Right lobe of liver (tissue), 4 donors: Measurements from ENCODE around the gene C13orf46.
"Not testable (repeated sequence)": the region's sequence is repeated elsewhere in the genome, so short reads cannot be mapped to it uniquely, and the experiment has no call there.

Experiments used
- POLR2A ChIP-seq: fragments of 450-650 bp; IDR thresholded peaks from one replicate; pipeline ENCODE4 v1.6.1; 2017; ENCODE audit warnings: antibody characterized with exemption, mild to moderate bottlenecking
- TF ChIP-seq, protein P1 (sequence below), 4 donors: fragments of 200-600 bp in 3 of 4; fragments of 450-650 bp in 1 of 4; IDR thresholded peaks; one replicate each; pipeline versions ENCODE4 v1.5.1 to v1.8.0; 2016 to 2022; ENCODE audit warnings: antibody characterized with exemption in 4 of 4, mild to moderate bottlenecking in 2 of 4
- donor health status: DM: no; HTN: no; CAD: no.
- donor health status: DM: no; HTN: no; CAD: no.
- donor health status: DM: no; HTN: yes; CAD: no.

DNA sequence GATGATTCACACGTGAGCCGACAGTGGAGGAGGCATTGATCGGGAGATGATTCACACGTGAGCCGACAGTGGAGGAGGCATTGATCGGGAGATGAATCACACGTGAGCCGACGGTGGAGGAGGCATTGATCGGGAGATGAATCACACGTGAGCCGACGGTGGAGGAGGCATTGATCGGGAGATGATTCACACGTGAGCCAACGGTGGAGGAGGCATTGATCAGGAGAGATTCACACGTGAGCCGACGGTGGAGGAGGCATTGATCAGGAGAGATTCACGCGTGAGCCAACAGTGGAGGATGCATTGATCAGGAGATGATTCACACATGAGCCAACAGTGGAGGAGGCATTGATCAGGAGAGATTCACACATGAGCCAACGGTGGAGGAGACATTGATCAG, 60.0 kb downstream of the C13orf46 start:
- TF ChIP-seq, protein P1, sequence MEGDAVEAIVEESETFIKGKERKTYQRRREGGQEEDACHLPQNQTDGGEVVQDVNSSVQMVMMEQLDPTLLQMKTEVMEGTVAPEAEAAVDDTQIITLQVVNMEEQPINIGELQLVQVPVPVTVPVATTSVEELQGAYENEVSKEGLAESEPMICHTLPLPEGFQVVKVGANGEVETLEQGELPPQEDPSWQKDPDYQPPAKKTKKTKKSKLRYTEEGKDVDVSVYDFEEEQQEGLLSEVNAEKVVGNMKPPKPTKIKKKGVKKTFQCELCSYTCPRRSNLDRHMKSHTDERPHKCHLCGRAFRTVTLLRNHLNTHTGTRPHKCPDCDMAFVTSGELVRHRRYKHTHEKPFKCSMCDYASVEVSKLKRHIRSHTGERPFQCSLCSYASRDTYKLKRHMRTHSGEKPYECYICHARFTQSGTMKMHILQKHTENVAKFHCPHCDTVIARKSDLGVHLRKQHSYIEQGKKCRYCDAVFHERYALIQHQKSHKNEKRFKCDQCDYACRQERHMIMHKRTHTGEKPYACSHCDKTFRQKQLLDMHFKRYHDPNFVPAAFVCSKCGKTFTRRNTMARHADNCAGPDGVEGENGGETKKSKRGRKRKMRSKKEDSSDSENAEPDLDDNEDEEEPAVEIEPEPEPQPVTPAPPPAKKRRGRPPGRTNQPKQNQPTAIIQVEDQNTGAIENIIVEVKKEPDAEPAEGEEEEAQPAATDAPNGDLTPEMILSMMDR (IDR thresholded peaks at IDR 0.05) = not testable (repeated sequence)
- not testable (repeated sequence) for TF ChIP-seq POLR2A
